HepG2 (cell line): ENCODE data around the gene RARS1.

Source experiments
- RBFOX2 ChIP-seq: fragments of 200-400 bp; formaldehyde crosslinking; IDR thresholded peaks from 2 replicates; pipeline ENCODE4 v1.6.1; 2017; ENCODE audit warnings: low read depth, mild to moderate bottlenecking, low read length
- ZNF558 ChIP-seq: sonication (generic); formaldehyde crosslinking; IDR thresholded peaks from 2 replicates; pipeline ENCODE4 v1.9.0; 2022; ENCODE audit warnings: mild to moderate bottlenecking, missing genetic modification reagents, borderline replicate concordance

GRCh38 chr5:168494057-168494555, 7.8 kb downstream of the RARS1 start:
- no peak for TF ChIP-seq ZNF558
- no peak for TF ChIP-seq RBFOX2
